Measurements from ENCODE around the gene ZNF862.
A peak's percentile ranks its signal among the peaks of the same experiment; 100 is the strongest.

The ZNF862 gene

DNA sequence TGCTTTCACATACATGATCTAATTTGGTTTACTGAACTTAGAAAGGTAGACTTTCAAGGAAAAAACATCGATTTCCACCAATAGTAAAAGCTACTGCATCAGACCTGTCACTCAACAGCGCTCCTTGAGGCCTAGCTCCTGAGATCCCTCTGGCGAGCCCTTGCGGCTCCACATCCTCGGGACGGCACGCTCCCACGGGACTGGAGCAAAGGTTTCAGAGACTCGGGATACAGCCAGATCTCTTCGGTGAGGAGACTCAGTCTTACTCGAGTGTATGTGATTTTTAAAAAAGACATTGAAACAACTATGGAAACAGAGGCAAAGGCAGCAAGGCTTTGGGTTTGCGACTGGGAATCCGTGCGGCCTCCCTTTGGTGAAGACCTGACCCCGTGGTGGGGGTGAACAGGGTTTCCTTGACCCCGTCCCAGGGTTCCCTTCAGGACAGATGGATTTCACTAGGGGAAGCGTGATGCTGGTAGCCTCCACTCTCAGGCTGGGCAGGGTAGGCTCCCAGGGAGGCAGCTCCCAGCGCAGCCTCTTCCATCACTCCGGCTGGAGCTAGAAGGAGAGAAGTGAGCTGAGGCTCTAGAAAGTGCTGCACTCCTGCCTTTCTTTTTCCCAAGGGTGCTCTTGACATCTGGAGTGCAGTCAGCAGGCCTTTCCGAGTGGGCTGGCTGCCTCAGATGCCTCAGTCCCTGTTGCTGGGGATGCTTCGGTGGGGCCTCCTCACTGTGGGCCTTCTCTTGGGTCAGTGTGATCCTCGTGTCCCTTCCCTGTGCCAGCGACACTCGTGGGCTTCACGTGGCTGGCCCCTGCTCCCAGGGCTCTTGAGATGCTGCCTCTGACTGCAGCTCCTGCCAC is 29.8 kb downstream of the ZNF862 start:
- DNase-seq, result no peak

DNA sequence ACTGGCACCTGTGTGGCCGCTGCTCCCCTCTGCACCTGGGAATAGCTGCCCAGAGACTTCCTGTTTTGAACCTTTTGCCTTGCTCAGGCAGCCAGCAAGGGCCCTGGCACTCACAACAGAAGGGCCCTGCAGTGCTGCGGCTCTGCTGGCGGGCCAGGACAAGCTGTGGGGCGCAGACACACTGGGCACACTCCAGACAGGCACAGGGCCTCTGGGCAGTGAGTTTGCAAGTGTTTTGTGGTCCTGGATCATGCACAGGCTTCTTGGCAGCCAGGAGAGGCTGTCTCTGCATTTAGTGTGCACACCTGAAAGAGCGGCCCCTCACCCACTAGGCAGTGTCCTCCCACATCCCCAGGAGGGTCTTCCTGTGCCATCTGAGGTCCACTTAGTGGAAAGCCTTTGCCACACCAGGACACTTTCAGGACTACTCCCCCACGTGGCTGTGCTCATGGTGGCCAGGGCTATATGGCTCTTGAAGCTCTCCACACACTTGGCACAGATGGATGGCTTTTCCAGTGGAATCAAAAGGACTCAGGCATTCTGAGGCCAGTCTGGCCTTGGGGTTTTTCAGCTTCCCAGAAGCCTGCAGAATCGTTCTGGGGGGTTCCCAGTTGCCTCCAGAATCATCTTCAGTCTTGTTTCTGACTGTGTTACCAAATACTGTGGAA is 30.6 kb downstream of the ZNF862 start:
- no peak for DNase-seq

DNA sequence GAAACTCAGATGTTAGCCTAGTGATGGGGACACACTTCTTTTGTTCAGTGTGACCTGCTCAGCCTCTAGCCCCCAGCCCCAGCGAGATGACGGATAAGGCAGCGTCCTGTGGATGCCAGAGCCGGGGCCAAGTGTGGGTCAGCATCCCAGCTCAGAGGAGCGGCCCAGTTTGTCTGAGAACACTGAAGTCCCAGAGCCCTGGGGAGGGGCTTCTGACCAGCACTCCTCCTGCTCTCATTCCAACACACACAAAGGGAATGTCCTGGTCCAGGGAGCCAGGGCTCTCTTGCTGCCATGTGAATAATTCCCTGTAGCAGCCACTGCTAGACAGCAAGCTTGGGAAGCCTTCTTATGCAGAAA is 31.1 kb downstream of the ZNF862 start:
- DNase-seq, result no peak

DNA sequence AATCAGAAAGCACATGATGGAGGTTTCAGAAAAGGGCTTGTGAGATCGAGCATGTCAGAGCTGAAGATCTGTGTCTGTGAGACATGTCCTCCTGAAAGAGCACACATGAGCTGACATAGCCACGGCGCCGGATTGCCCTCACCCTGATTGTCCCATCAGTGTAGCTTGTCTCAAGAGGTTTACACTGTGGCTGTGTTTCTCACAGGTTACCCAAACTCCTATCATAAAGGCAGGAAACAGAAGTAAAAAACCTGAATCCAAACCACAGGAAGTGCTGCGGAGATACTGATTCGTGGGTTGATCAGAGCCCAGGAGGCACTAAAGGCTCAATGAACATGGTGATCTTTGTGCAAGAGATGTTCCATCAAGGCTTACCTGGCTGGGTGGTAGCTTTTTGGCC is 31.7 kb downstream of the ZNF862 start:
- peak; percentile 42 for DNase-seq

DNA sequence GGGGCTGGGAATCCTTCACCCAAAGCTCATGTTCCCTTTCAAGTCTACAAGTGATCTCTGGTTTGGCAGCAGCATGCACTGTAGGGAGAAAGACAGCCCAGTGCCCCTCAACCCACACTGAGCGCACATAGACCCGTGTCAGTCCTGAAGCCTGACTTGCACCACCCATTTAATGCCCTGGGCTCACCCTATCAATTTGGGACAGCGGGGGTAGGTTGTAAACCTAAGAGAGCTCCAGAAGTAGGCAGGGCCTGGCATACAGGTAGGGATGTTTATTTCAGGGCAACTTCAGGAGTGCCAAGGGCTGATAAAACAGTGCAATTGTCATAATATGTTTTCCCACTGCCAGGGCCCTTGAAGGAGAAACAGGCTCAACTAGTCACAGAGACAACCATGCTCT is 32.1 kb downstream of the ZNF862 start:
- no peak for DNase-seq

DNA sequence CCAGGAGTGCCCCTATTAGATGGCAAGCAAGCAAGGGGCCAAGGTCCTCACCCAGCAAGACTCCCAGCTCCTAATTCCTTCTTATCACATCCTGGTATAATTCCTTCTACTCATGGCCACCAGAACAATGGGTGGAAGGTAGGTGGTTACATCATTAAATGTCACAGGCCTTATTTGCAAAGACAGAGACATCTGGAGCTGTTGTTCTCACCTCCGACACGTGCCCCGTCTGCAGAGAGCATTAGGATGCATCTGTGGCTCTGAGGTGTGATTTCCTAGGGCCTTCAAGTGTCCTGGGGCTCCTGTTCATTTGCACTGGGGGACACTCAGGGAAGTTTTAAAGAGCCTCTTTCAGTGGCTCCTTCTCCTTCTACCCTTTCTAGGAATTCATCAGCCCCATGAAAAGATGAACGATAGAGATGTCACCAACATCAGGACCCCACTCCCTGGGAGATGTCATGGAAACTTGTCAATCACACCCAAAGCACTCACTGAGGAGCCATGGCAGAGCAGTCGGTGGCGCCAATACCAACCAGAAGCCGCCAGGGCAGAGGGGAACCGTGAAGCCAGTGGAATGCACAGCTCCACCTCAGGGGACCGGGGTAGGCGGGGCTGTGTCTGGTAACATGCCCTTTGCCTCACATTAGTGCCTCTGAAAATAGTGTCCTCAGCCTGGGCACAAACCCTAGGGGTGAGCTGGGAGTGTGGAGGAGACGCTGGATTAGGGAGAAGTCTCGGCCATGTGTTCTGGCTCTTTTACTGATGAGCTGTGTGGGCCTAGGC is 32.7 kb downstream of the ZNF862 start:
- no peak for DNase-seq

DNA sequence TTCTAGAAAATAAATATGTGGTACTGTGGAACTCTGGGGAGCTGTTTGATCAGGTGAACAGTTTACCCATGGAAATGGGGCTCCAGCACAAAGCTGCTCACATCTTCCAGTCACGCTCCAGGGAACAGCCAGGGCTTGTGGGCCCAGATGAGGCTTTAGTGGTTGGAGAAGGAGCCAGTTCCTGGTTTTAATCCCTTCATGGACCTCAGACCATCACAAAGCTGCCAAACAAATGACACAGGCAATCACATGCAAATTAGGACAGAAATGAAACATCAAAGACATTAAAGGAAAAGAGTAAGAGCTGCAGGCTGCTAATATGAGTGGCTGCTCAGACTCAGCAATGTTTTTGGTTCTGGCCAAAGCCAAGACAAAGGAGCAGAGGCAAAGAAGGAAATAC is 33.4 kb downstream of the ZNF862 start:
- DNase-seq, result no peak

DNA sequence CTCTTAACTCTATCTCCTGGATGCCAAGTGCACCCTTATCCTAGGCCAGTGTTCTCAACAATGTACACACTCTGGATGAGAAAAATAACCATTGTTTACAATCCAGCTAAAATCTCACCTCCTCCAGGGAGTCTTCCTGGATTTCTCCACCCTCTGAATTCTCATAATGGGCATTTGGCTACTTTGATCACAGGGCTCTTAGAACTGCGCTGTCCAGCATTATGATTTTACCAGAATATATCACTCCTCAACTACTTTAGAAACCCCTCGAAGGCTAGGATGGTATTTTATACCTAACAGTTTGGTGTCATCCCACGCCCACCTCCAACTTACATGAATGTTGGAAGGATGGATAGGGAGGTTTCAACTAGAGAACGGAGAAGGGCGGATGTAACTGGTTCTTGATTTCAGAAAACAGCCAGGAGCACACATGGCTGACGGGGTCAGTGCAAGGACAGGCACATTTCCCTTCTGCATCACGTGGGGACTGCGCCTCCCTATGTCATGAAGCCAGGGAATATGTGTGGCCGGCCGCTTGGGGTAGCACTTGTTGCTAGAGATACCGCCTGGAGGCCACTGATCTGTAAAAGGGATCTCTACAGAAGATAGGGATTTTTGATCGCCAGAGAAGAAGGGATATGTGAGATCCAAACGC is 34.4 kb downstream of the ZNF862 start:
- DNase-seq, result peak; percentile 74

DNA sequence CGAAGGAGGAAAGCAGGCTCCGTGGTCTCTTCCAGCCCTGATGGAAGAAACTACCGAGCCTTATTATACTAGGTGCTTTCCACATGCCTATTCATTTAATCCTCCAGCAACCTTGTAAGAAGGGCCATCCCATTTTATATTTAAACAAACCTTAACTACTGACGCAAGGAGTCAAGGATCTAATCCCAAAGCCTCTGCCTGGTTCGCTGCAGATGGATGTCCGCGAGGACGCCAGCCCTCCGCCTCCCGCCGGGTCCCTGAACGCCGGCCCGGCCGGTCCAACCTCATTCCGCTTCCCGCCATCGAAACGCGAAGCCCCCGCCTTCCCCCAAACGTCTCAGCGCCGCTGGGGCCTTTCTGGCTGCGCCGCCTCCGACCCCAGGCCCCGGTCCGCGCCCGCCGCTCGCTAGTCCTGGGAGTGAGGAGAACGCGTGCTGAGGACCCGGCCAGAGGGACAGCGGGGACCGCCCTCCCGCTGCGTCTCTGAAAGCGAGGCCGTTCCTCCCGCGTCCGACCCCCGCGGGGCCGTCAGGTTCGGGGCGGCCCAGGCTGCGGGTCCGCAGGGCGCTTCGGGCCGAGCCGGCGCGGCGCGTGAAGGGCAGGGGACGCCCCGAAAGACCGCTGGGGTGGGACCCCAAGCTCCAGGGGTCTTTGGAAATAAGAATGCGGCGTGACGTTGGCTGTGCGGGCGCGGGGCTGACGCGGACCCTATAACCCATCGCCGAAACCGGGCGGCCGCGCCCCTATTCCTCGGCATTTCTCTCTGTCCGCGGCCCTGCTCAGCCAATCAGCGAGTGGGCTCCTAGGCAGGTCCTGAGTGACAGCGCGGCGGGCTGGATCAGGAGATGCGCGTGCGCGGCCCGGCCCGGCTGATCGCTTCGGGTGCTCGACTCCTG is 35.1 kb downstream of the ZNF862 start, which contains the start of gene ATP6V0E2:
Gene ATP6V0E2 (plus strand): TSS at position 896 of the 896 bp plus-strand sequence. CDS start 97 bp downstream, outside the sequence.
- DNase-seq, result peak; percentile 95

DNA sequence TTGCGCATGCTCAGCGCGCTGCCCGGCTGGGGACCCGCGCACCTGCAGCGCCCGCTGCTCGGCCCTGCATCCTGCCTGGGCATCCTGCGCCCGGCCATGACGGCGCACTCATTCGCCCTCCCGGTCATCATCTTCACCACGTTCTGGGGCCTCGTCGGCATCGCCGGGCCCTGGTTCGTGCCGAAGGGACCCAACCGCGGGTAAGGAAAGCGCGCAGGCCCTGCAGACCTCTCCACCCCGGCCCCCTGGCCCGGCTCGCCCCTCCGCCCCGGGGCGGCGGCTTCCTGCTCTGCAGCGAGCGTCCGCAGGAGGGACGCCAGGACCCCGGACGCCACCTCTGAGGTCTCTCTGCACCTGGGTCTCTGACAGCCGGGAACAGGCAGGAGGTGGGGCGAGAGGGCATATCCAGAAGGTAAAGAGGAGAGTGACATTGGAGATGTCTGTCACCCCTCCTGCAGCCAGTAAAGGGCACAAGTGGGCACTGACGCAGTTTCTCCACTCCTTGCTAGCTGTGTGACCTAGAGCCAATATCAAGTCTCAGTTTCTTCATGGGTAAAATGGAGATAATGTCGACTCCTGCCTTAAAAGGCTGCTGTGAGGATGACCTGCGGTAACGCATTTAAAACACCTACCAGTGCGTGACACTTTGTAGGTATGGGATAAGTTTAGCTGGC is 35.9 kb downstream of the ZNF862 start:
- DNase-seq, result no peak

DNA sequence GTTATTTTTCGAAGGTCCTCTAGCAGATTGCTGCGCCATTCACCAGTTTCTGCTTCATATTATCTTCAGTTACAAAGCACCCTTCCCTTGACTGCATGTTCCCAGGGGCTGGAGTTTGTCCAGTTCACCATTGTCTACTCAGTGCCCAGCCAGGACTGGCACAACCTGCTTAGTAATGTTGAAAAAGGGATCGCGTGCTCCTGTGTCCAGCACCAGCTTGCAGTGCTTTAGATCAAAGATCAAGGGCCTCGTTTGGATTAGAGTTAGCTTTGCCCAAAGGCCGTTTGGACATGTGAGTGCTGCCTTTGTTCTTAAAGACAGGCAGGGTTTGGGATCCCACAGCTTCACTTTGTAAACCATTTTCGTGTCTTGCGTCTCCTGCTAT is 36.5 kb downstream of the ZNF862 start:
- no peak for DNase-seq

DNA sequence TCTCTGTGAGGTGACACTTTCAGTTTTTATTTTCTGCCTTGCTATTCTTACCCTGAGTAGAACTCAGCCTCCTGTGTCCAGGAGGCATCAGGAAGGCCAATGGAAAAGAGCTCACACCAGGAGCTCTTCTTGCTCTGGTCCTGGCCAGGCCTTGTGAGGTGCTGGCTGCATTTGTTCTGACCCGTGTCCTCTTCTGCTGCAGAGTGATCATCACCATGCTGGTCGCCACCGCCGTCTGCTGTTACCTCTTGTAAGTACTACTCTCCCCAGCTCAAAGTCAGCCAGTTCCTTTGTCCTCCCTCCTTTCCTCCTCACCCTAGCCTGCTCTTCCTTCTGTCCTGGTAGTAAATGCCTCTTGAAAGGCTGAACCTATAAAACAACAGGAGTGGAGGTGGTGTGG is 37.2 kb downstream of the ZNF862 start:
- no peak for DNase-seq

DNA sequence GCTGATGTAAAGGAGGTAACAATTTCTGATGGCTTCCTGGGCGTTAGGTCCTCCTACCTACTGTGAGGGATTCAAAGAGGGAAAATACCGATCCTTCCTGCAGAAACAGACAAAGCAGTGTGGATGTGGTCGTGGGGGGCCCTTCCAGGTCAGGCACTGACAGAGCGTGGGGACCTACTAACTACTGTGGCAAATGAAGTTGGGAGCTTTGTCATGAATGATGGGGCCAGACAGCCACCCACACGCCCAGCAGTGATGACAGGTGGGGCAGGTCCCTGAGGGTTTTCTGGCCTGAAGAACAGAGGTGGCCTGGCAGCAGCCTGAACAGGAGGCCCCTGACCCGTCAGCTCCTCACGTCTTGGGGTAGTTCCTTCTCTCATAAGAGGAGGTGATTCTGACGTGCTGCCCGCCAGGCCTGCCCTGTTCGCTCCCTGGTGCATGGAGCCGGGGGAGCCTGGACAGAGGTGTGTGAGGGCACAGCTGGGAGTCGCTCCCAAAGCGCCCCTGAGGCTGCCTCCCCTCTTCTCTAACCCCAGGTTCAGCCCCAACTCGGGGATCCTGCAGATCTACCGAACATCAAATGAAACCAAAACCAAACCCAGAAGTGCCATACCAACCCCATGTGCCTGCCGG is 39.8 kb downstream of the ZNF862 start:
- DNase-seq, result no peak

DNA sequence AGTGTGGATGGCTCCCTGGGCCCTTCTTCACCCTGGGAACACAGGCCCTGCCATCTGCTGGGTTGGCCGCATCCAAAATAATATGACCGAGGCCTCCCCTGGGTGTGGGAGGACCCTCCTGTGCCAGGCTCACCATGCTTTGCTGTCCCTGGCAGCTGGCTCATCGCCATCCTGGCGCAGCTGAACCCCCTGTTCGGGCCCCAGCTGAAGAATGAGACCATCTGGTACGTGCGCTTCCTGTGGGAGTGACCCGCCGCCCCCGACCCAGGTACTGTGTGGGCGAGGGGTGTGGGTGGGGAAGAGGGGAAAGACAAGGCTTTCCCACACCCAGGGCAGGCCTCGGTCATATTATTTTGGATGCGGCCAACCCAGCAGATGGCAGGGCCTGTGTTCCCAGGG is 40.3 kb downstream of the ZNF862 start:
- no peak for DNase-seq

DNA sequence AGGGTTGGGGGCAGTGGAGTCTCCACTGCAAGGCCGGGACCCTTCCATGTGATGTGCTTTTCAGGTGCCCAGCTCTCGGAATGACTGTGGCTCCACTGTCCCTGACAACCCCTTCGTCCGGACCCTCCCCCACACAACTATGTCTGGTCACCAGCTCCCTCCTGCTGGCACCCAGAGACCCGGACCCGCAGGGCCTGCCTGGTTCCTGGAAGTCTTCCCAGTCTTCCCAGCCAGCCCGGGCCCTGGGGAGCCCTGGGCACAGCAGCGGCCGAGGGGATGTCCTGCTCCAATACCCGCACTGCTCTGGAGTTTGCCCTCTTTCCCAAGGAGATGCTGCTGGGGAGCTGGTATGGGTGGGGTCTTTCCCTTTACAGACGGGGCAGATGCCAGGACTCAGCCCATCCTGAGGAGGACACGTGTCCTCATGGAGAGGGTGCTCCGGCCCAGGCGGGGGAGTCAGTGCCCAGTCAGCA is 41.1 kb downstream of the ZNF862 start:
- DNase-seq, result no peak

DNA sequence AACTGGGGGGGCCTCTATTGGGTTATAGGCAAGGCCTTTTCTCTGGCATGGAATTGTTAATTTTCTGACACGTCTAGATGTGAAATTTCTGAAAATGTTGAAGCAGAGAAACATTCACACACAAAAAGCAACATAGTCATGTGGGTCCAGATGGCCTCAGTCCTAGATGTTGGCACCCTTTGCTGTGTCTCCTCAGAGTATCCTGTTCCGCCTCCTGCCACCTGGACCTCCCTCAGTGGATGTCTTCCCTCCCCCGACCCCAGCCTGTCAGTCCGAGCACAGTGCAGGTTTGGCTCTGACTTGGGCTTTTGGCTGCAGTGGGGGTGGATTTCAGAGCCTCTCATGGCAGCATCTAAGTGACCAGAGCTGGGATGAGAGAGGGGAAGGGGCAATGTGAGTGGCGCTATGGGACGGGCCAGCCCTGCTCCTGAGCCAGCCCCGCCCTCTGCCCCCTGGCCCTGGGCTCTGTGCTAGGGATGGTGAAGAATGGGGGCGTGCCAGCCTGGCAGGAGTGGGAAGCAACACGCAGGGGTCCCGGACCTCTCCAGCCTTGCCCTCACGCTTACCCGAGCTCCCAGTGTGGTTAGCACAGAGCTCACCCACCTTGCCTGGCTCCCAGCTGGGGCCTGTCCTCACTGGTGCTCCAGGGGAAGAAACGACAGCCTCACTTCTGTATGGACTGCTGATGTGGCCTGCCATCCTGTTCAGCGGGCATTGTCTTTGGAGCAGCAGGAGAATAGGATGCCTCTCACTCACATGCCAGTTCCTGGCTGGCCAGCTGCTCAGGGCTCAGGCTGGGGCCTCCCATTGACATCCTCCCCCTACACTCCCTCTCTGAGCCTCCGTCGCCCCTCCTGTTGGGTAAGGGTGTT is 41.8 kb downstream of the ZNF862 start:
- DNase-seq, result no peak

DNA sequence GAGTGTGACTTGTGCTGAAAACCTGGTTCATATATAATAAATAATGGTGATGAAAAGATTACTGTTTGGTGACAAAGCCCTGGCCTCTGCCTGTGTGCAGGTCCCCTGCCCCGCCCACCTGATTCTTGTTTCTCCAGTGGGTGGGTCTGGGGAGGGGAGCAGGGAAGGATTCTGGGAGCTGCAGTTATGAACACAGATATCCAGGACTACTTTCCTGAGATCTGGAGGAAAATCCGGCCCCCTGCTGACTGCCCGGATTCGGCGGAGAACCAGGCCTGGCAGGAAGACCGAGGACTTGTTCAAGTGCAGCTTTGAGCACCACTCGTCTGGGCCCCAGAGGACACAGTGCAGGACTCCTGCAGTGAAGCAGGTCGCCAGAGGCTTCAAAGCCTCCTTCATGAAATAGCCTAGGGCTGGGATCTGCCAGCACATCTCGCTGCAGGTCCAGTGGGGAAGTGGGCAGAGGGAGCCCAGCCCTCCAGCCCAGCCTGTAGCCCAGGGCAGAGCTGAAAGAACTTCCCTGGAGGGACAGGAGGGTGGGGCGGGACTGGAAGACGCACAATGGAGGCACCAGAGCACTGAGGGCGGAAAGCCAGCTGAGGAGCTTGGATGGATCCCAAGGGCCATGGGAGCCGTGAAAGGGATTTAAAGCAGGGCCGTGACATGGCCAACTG is 42.6 kb downstream of the ZNF862 start:
- no peak for DNase-seq

DNA sequence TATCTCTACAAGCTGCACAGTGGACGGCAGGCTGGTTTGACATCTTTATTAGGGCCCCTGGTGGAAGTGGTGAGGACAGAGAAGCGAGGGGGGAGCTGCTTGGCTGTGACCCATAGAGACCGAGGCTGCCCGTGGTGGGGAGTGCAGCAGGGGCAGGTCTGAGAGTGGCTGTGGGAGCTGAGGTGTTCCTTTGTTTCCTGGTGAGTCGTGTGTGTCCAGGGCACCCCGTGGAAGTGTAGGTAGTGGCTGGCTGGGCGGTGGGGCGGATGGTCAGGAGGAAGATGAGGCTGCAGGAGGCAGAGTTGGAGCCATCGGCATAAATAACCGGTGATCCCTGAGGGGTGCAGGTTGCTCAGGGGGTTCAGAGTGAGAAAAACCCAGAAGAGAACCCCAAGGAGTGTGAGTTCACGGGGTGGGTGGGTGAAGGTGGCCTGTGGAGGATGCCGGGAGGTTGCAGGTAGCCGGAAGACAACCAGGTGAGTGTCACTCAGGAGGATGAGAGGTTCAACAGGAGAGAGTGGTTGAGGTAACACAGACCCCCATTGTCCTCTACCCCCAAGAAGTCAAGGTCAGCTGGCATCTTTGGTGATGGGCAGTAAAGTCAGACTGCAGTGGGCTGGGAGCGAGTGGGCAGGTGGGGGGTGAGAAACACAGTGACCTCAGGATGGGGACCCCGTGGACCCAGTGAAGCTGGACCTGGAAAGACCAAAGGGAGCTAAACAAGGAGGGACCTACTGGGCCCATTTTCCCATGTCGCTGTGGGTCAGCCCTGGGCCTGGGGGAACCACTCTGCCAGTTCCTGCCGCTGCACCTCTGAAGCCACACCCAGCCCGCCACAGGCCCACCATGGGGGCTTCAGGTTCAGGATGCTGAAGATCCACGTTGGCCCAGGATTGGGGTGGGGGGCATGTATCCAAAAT is 43.4 kb downstream of the ZNF862 start:
- DNase-seq, result no peak
